HEK293 (cell line): ENCODE results near the gene PPM1N.

ENCODE experiments used
- CTCF ChIA-PET: fragments of 350-600 bp; formaldehyde crosslinking; extraction: SDS; loops from one replicate; lab custom pipeline; 2021; ENCODE audit warnings: antibody characterized with exemption; lab: Yijun Ruan, JAX
- POLR2A ChIA-PET: fragments of 300-600 bp; formaldehyde crosslinking; extraction: SDS; loops from one replicate; lab custom pipeline; 2020; ENCODE audit warnings: antibody characterized with exemption, inconsistent platforms; lab: Yijun Ruan, JAX
- H3K27ac ChIP-seq: fragments of 200-500 bp; sonication (Bioruptor generic); 2 replicates; pipeline ENCODE4 v1.5.1; 2014; ENCODE audit warnings: low read depth, low read length, control low read depth, inconsistent platforms; ENCODE audit errors: extremely low read depth
- H3K36me3 ChIP-seq, 2 experiments: fragments of 200-500 bp in 1 of 2; sonication (Bioruptor generic) in 1 of 2; 1 replicate in 1 of 2; 2 replicates in 1 of 2; pipeline ENCODE4 v1.5.1; 2014 to 2017; ENCODE audit warnings: inconsistent platforms in 2 of 2, low read length in 2 of 2; ENCODE audit not compliant: control insufficient read depth in 2 of 2, insufficient read depth in 1 of 2
- H3K4me1 ChIP-seq: fragments of 200-500 bp; sonication (Bioruptor generic); 2 replicates; pipeline ENCODE4 v1.5.1; 2014; ENCODE audit warnings: mild to moderate bottlenecking, low read length, inconsistent platforms; ENCODE audit not compliant: control insufficient read depth, insufficient read depth
- H3K4me3 ChIP-seq: 2 replicates; pipeline ENCODE4 v1.5.1; 2011; ENCODE audit warnings: low read depth, mild to moderate bottlenecking, control low read depth, low read length, moderate library complexity
- H3K9me3 ChIP-seq: fragments of 200-500 bp; sonication (Bioruptor generic); 2 replicates; pipeline ENCODE4 v1.5.1; 2014; ENCODE audit warnings: low read depth, low read length, inconsistent platforms; ENCODE audit not compliant: control insufficient read depth, insufficient read depth
- TCF7L2 ChIP-seq: IDR thresholded peaks from 2 replicates; pipeline ENCODE4 v1.6.1; 2011; ENCODE audit warnings: low read depth, mild to moderate bottlenecking, inconsistent platforms, low read length, moderate library complexity, borderline replicate concordance
- ZBTB21 ChIP-seq: fragments of 450-650 bp; formaldehyde crosslinking; IDR thresholded peaks from 2 replicates; pipeline ENCODE4 v1.5.1; 2017; ENCODE audit warnings: missing biosample characterization, missing genetic modification characterization
- ZFHX2 ChIP-seq: fragments of 450-650 bp; formaldehyde crosslinking; conservative IDR thresholded peaks from 2 replicates; pipeline ENCODE4 v1.5.1; 2016; ENCODE audit warnings: missing biosample characterization, missing genetic modification characterization
- ZNF157 ChIP-seq: fragments of 450-650 bp; formaldehyde crosslinking; IDR thresholded peaks from 2 replicates; pipeline ENCODE4 v1.5.1; 2016; ENCODE audit warnings: missing biosample characterization, missing genetic modification characterization
- ZNF24 ChIP-seq: fragments of 450-650 bp; formaldehyde crosslinking; IDR thresholded peaks from 2 replicates; pipeline ENCODE4 v1.5.1; 2016; ENCODE audit warnings: missing biosample characterization, missing genetic modification characterization
- ZNF394 ChIP-seq: fragments of 450-650 bp; formaldehyde crosslinking; IDR thresholded peaks from 2 replicates; pipeline ENCODE4 v1.5.1; 2016; ENCODE audit warnings: missing biosample characterization, missing genetic modification characterization, mild to moderate bottlenecking, moderate library complexity, borderline replicate concordance
- ZNF544 ChIP-seq: fragments of 450-650 bp; formaldehyde crosslinking; IDR thresholded peaks from 2 replicates; pipeline ENCODE4 v1.5.0; 2017; ENCODE audit warnings: missing biosample characterization, missing genetic modification characterization
- ZNF558 ChIP-seq: fragments of 450-650 bp; formaldehyde crosslinking; IDR thresholded peaks from 2 replicates; pipeline ENCODE4 v1.5.1; 2016; ENCODE audit warnings: missing biosample characterization, missing genetic modification characterization
- ZNF596 ChIP-seq: fragments of 450-650 bp; IDR thresholded peaks from 2 replicates; pipeline ENCODE4 v1.5.0; 2018; ENCODE audit warnings: missing biosample characterization, mild to moderate bottlenecking, missing genetic modification characterization, moderate library complexity
- ZNF624 ChIP-seq: fragments of 450-650 bp; formaldehyde crosslinking; IDR thresholded peaks from 2 replicates; pipeline ENCODE4 v1.5.1; 2017; ENCODE audit warnings: missing biosample characterization, missing genetic modification characterization
- TF ChIP-seq, protein P1 (sequence below): fragments of 450-650 bp; formaldehyde crosslinking; IDR thresholded peaks from 2 replicates; pipeline ENCODE4 v1.5.1; 2016; ENCODE audit warnings: missing biosample characterization, missing genetic modification characterization
- TF ChIP-seq, protein P2 (sequence below): fragments of 450-650 bp; IDR thresholded peaks from 2 replicates; pipeline ENCODE4 v1.5.1; 2018; ENCODE audit warnings: missing biosample characterization, mild to moderate bottlenecking, missing genetic modification characterization
- TF ChIP-seq, protein P3 (sequence below): fragments of 450-650 bp; formaldehyde crosslinking; IDR thresholded peaks from 2 replicates; pipeline ENCODE4 v1.5.1; 2016; ENCODE audit warnings: missing biosample characterization, missing genetic modification characterization
- TF ChIP-seq, protein P4 (sequence below): fragments of 450-650 bp; formaldehyde crosslinking; IDR thresholded peaks from 2 replicates; pipeline ENCODE4 v1.5.1; 2017; ENCODE audit warnings: missing biosample characterization, mild to moderate bottlenecking, missing genetic modification characterization, moderate library complexity

Gene PPM1N

DNA sequence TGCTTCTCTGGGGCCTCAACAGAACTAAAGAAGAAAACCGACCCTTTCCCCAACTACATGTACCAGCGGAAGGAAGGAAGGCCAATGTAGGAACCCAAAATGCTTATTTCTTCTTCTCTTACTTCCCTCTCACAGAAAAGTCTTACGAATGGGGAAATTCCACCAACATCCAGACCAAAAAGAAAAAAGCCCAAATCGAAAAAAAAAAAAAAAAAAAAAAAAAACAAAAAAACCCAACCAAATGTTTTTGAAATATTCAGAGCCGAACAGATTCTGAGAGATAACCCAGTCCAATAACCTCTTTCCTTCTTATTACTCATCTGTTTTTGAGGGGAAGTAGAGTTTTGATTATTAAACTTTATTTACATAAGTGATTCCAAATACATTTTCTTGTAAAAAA is 3.9 kb downstream of the PPM1N start:
- ChIA-PET POLR2A (no interaction called here), CTCF (interaction anchor here (1.3 kb wide), 1 partner anchor 17 kb away, joined by 3 read pairs; no protein-coding TSS in a partner anchor)
- no peaks in the 10 kb centered on the region for H3K9me3 ChIP-seq
- no peak overlapping the region for H3K27ac ChIP-seq
- TF ChIP-seq, protein P1, sequence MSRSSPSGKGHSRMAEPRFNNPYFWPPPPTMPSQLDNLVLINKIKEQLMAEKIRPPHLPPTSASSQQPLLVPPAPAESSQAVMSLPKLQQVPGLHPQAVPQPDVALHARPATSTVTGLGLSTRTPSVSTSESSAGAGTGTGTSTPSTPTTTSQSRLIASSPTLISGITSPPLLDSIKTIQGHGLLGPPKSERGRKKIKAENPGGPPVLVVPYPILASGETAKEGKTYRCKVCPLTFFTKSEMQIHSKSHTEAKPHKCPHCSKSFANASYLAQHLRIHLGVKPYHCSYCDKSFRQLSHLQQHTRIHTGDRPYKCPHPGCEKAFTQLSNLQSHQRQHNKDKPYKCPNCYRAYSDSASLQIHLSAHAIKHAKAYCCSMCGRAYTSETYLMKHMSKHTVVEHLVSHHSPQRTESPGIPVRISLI (tag by site-specific recombination), result peak; percentile 81; the same call in 1 of the 2 replicates
- TF ChIP-seq, protein P2, sequence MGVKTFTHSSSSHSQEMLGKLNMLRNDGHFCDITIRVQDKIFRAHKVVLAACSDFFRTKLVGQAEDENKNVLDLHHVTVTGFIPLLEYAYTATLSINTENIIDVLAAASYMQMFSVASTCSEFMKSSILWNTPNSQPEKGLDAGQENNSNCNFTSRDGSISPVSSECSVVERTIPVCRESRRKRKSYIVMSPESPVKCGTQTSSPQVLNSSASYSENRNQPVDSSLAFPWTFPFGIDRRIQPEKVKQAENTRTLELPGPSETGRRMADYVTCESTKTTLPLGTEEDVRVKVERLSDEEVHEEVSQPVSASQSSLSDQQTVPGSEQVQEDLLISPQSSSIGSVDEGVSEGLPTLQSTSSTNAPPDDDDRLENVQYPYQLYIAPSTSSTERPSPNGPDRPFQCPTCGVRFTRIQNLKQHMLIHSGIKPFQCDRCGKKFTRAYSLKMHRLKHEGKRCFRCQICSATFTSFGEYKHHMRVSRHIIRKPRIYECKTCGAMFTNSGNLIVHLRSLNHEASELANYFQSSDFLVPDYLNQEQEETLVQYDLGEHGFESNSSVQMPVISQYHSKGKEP (tag by site-specific recombination), result no peak
- TF ChIP-seq, all 188 proteins: peak for 1
- no peaks in the 10 kb centered on the region for H3K36me3 ChIP-seq
- H3K4me3 ChIP-seq, result no peak overlapping the region
- peaks cover 9% of the 10 kb centered on the region for H3K4me1 ChIP-seq

DNA sequence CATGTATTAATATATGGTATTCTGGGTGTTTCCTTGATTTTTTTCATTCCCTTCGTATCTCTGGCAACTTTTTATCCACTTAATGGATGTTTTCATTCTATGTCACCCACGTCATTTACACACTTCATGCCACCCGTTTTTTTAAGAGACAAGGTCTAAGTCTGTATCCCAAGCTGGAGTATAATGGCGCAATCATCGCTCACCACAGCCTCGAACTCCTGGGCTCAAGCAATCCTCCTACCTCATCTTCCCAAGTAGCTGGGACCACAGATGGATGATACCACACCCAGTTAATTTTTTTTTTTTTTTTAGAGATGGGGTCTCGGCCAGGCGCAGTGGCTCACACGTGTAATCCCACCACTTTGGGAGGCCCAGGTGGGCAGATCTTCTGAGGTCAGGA is 5.7 kb downstream of the PPM1N start:
- H3K36me3 ChIP-seq, result no peaks in the 10 kb centered on the region
- ChIA-PET POLR2A (no interaction called here), CTCF (interaction anchor here (0.6 to 2.6 kb wide), 3 partner anchors 18 to 54 kb away, joined by 3 to 19 read pairs (median 5); no protein-coding TSS in a partner anchor)
- peaks cover 9% of the 10 kb centered on the region for H3K4me1 ChIP-seq
- TF ChIP-seq ZBTB21 (tag by site-specific recombination) (no peak), ZNF544 (tag by site-specific recombination) (no peak), ZNF624 (tag by site-specific recombination) (no peak), ZNF558 (no peak), ZNF394 (tag by site-specific recombination) (no peak)
- TF ChIP-seq, protein P3, sequence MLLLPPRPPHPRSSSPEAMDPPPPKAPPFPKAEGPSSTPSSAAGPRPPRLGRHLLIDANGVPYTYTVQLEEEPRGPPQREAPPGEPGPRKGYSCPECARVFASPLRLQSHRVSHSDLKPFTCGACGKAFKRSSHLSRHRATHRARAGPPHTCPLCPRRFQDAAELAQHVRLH (tag by site-specific recombination), result no peak
- H3K4me3 ChIP-seq, result no peak overlapping the region
- no peak overlapping the region for H3K27ac ChIP-seq
- no peaks in the 10 kb centered on the region for H3K9me3 ChIP-seq

DNA sequence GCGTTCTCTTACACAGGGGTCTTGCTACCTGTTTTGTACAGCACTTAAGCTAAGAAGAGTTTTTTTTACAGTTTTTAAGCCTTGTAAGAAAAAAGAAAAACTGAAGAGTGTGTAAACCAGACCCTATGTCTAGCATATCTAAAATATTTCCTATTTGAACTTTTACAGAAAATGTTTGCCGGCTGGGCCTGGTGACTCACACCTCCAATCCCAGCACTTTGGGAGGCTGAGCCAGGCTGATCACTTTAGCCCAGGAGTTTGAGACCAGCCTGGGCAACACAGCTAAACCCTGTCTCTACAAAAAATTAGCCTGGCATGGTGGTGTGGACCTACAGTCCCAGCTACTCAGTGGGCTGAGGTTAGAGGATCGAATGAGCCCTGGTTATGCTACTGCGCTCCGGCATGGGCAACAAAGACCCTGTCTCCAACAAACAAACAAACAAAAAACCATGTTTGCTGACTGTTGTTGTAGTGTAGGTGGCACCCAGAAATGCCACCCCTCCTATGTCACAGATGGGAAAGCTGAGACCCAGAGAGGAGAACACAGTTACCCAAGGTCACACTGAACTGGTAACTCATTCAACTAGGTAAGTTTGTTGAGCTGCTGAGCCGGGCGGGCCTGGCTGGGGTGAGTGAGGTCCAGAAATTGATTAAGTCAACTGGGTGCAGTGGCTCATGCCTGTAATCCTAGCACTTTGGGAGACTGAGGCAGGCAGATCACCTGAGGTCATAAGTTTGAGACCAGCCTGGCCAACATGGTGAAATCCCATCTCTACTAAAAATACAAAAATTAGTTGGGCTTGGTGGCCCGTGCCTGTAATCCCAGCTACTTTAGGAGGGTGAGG is 7.1 kb downstream of the PPM1N start:
- no peak for TF ChIP-seq ZNF596 (tag by site-specific recombination)
- TF ChIP-seq, protein P4, sequence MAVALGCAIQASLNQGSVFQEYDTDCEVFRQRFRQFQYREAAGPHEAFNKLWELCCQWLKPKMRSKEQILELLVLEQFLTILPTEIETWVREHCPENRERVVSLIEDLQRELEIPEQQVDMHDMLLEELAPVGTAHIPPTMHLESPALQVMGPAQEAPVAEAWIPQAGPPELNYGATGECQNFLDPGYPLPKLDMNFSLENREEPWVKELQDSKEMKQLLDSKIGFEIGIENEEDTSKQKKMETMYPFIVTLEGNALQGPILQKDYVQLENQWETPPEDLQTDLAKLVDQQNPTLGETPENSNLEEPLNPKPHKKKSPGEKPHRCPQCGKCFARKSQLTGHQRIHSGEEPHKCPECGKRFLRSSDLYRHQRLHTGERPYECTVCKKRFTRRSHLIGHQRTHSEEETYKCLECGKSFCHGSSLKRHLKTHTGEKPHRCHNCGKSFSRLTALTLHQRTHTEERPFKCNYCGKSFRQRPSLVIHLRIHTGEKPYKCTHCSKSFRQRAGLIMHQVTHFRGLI (tag by site-specific recombination), result peak; percentile 64; the same call in 1 of the 2 replicates
- no peak for TF ChIP-seq ZNF24 (tag by site-specific recombination)
- TF ChIP-seq ZFHX2 (tag by site-specific recombination), result no peak
- TF ChIP-seq TCF7L2, result no peak
- TF ChIP-seq ZNF157 (tag by site-specific recombination), result no peak
- Histone ChIP-seq H3K27ac (no peak overlapping the region), H3K4me3 (no peak overlapping the region), H3K4me1 (peaks cover 15% of the 10 kb centered on the region), H3K36me3 (no peaks in the 10 kb centered on the region), H3K9me3 (no peaks in the 10 kb centered on the region)
- ChIA-PET CTCF (interaction anchor here (0.6 to 2.6 kb wide), 15 partner anchors 9 to 744 kb away, joined by 3 to 19 read pairs (median 3); no protein-coding TSS in a partner anchor), POLR2A (no interaction called here)
